A172 (cell line): ENCODE results near the gene EHMT1. TPM values are rescaled to one million over a fixed set of nuclear protein-coding genes. Genes with fewer than 3 reads are reported as not detected.
"Not testable (repeated sequence)": the region's sequence is repeated elsewhere in the genome, so short reads cannot be mapped to it uniquely, and the experiment has no call there.

Source experiments
- DNase-seq: peaks from one replicate; pipeline ENCODE4 v3.0.0-alpha.2; 2015; ENCODE audit warnings: low spot score
- total RNA-seq: library from RNA; depleted of rRNA; stranded (reverse); fragments of >200 nt; shearing (Covaris generic); gene quantifications from 2 replicates; pipeline ENCODE4 v1.2.3, GENCODE V29; 2014

Gene EHMT1
- total RNA-seq, 1 experiment from 2014 or later: 54.7 TPM

GRCh38 chr9:137716694-137717287, 98.0 kb downstream of the EHMT1 start:
- no peak for DNase-seq

DNA sequence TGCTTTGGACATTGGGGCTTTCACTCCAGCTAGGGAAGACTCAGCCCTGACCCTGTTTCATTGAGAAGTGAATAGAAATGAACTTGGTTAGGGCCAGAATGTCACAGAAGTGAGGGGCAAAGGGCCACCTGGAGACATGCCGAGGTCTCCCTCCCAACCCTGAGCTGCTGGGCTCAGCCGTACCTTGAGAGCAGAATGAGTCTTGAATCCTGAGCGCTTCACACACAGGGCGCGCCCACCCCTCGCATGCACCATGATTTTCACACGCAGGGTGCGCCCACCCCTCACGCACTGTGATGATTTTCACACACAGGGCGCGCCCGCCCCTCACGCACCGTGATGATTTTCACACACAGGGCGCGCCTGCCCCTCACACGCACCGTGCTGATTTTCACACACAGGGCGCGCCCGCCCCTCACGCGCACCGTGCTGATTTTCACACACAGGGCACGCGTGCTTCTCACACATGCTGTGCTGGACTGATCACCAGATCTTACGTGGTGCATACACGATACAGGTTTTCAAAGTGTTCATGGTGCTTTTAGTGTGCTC, 99.0 kb downstream of the EHMT1 start:
- DNase-seq: no peak

- DNase-seq: no peak
These were observed 100.4 kb downstream of the EHMT1 start for GRCh38 chr9:137719194-137719593.

GRCh38 chr9:137720571-137721110, 101.8 kb downstream of the EHMT1 start:
- DNase-seq: no peak

- no peak for DNase-seq
These were observed 102.7 kb downstream of the EHMT1 start for GRCh38 chr9:137721479-137721878.

DNA sequence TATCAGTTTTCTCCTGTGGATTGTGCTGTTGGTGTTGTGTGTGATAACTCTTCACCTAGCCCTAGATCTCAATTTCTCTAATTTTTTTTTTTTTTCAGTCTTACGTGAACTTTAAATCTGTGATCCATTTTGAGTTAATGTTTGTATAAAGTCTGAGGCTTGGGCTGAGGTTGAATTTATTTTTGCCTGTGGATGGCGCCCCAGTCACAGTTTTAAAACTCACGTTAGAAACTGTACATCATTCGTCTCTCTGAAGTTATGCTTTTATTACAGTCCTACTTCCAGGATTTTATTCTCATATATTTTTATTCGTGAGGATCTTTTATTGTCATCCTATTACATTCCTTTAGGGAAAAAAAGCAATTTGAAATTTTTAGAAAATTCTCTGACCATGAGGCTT, 103.1 kb downstream of the EHMT1 start:
- no peak for DNase-seq

- DNase-seq: no peak
These were observed 103.7 kb downstream of the EHMT1 start for GRCh38 chr9:137722481-137722880.

DNA sequence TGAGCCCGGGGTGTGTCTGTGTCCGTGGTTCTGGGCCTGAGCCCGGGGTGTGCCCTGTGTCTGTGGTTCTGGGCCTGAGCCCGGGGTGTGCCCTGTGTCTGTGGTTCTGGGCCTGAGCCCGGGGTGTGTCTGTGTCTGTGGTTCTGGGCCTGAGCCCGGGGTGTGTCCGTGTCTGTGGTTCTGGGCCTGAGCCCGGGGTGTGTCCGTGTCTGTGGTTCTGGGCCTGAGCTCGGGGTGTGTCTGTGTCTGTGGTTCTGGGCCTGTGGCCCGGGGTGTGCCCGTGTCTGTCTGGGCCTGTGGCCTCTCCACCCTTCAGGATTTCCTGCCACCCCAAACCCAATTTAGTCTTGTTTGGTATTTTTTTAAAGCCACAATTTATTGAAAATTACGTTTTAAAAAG, 104.6 kb downstream of the EHMT1 start:
- DNase-seq: not testable (repeated sequence)

DNA sequence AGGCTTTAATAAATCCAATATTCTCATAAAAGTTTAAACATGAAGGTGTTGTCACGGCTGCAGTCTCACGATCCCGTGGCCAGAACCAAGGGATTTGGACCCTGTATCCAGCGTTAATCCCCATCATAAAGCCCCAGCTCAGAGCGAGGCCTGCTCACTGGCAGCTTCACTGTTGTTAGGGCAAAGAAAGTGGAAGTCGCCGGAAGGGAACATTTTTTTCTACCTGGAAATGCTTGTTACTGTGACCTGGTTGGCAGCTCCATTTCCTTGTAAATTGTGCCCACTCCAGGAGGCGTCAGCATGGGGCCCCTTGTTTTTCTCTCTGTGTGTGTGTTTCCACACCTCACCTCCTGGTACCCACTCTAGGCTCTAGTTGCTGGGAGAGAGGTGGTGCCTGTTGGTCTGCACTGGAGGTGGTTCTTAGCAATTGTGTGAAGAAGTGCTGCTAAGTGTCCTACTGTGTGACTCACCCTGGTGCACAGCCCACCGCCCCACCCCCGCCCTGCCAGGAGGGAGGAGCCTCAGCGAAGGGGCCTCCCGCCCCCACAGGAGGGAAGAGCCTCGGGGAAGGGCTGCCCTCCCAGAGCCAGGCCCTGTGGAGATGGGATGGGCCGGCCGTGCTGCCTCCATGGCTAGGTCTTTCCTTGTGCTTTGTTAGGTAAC, 105.1 kb downstream of the EHMT1 start:
- peak; percentile 15 for DNase-seq

GRCh38 chr9:137724818-137725240, 106.0 kb downstream of the EHMT1 start:
- DNase-seq: no peak

DNA sequence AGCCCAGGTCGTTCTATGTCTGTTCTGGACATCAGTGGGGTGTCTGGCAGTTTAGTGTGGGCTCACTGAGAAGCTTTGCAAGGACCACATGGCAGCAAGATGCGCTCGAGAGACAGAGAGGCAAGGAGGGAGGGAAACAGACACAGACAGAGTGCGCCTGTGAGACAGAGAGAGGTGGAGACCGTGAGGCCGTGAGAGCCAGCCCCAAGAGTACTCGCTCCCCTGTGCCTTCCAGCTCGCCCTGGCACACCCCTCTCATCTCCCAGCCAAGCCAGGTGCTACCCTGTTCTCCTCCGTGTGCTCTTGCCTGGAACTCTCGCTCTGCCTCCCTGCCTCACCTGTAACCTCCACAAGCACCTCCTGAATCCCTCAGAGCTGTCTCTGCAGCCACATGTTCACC, 106.8 kb downstream of the EHMT1 start:
- DNase-seq: no peak

- DNase-seq: not testable (repeated sequence)
These were observed 107.5 kb downstream of the EHMT1 start for GRCh38 chr9:137726336-137726735.

- no peak for DNase-seq
These were observed 108.0 kb downstream of the EHMT1 start for GRCh38 chr9:137726764-137727163.

- no peak for DNase-seq
These were observed 108.9 kb downstream of the EHMT1 start for GRCh38 chr9:137727716-137728115.

DNA sequence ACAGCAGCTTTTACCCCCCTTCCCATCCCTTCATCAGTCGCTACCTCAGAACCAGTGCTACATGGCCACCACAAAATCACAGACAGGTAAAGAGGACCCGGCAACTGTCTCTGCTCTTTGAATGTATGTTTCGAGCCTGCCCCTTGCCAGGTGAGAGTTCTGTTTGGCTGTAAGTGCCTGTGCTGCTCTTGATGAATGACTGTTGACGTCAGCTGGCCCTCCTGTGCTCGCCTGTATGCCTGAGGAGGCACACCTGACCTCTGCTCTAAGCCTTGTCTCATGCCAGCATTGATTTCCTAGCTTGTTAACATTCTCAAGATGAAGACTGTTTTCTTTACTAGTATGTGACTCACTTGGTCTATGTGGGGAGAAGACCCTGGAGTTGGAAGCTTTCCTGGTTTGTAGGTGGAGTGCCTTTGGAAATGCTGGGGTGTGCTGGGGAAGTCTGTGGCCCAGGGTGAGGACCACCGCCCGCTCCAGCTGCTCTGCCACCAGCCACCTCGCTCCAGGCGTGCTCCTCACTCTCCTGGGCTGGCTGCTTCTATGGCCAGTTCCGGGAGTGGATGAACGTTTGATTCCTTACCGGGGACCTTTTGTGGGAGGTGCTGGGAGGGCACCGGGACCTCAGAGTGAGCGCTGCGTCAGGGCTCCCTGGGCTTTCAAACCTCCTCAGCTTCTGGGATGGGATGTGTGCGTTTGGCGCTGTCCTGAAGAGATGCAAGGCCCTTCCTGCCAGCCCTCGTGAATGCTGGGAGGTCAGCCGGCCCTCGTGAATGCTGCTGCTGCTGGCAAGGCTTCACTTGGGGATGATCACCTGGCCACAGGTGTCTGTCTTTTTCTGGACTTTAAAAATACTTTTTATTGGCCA, 109.9 kb downstream of the EHMT1 start:
- no peak for DNase-seq

- DNase-seq: no peak
These were observed 112.6 kb downstream of the EHMT1 start for GRCh38 chr9:137731216-137731946.

- DNase-seq: no peak
These were observed 113.4 kb downstream of the EHMT1 start for GRCh38 chr9:137731947-137732813.

GRCh38 chr9:137733429-137733828, 114.6 kb downstream of the EHMT1 start:
- DNase-seq: no peak

DNA sequence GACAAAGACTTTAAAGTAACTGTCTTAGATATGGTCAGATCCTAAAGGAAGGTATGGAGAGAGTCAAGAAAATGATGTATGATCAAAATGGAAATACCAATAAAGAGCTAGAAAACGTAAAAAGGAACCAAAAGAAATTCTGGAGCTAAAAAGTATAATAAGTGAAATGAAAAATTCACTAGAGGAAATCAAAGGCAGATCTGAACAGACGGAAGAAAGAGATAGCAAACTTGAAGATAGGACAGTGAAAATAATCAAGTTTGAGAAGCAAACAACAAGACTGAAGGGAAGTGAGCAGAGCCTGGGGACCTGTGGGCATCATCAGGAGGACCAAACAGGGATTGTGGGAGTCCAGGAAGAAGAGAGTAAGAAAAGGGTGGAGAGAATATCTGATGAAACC, 115.4 kb downstream of the EHMT1 start:
- no peak for DNase-seq

- DNase-seq: not testable (repeated sequence)
These were observed 119.4 kb downstream of the EHMT1 start for GRCh38 chr9:137738182-137738696.
